ENCODE measurements around the gene NDP.

Gene NDP

GRCh38 chrX:43976205-43976604 is 3.0 kb upstream of the NDP start:
- Histone ChIP-seq H3K4me3 (replicated peaks; ENCODE audit: low read depth, low read length) (no peak overlapping the region), H3K36me3 (ENCODE audit: control insufficient read depth, insufficient read depth, low read length) (no peaks in the 10 kb centered on the region), H3K27me3 (replicated peaks; ENCODE audit: control insufficient read depth, insufficient read depth, low read length) (no peaks in the 10 kb centered on the region)
- TF ChIP-seq CTCF (IDR thresholded peaks at IDR 0.05; ENCODE audit: insufficient read depth, low read length, poor library complexity, severe bottlenecking) = no peak
- no peak for DNase-seq (ENCODE audit: extremely low read depth, insufficient read length)

- no peak overlapping the region for H3K4me3 ChIP-seq (replicated peaks; ENCODE audit: low read depth, low read length)
These were observed 2.6 kb upstream of the NDP start for GRCh38 chrX:43975796-43976195.

GRCh38 chrX:43974741-43975465 is 1.7 kb upstream of the NDP start:
- H3K36me3 ChIP-seq (ENCODE audit: control insufficient read depth, insufficient read depth, low read length) = no peaks in the 10 kb centered on the region
- H3K27me3 ChIP-seq (replicated peaks; ENCODE audit: control insufficient read depth, insufficient read depth, low read length) = no peaks in the 10 kb centered on the region
- no peak overlapping the region for H3K4me3 ChIP-seq (replicated peaks; ENCODE audit: low read depth, low read length)
- DNase-seq (ENCODE audit: extremely low read depth, insufficient read length) = no peak
- no peak for TF ChIP-seq CTCF (IDR thresholded peaks at IDR 0.05; ENCODE audit: insufficient read depth, low read length, poor library complexity, severe bottlenecking)

More at GRCh38 chrX:43975796-43976195, 2.6 kb upstream of the NDP start:
- no peaks in the 10 kb centered on the region for H3K36me3 ChIP-seq (ENCODE audit: control insufficient read depth, insufficient read depth, low read length)
- no peak for TF ChIP-seq CTCF (IDR thresholded peaks at IDR 0.05; ENCODE audit: insufficient read depth, low read length, poor library complexity, severe bottlenecking)
- H3K27me3 ChIP-seq (replicated peaks; ENCODE audit: control insufficient read depth, insufficient read depth, low read length) = no peaks in the 10 kb centered on the region
- DNase-seq (ENCODE audit: extremely low read depth, insufficient read length) = no peak

GRCh38 chrX:43974100-43974475 is 898 bp upstream of the NDP start:
- TF ChIP-seq CTCF (IDR thresholded peaks at IDR 0.05; ENCODE audit: insufficient read depth, low read length, poor library complexity, severe bottlenecking) = no peak
- H3K4me3 ChIP-seq (replicated peaks; ENCODE audit: low read depth, low read length) = no peak overlapping the region
- no peaks in the 10 kb centered on the region for H3K27me3 ChIP-seq (replicated peaks; ENCODE audit: control insufficient read depth, insufficient read depth, low read length)
- no peaks in the 10 kb centered on the region for H3K36me3 ChIP-seq (ENCODE audit: control insufficient read depth, insufficient read depth, low read length)
- no peak for DNase-seq (ENCODE audit: extremely low read depth, insufficient read length)

- no peaks in the 10 kb centered on the region; the same call in 1 of the 2 replicates for H3K27me3 ChIP-seq (replicated peaks; ENCODE audit: control insufficient read depth, insufficient read depth, low read length)
- TF ChIP-seq CTCF (IDR thresholded peaks at IDR 0.05; ENCODE audit: insufficient read depth, low read length, poor library complexity, severe bottlenecking) = no peak
- no peak overlapping the region for H3K4me3 ChIP-seq (replicated peaks; ENCODE audit: low read depth, low read length)
- no peak for DNase-seq (ENCODE audit: extremely low read depth, insufficient read length)
- H3K36me3 ChIP-seq (ENCODE audit: control insufficient read depth, insufficient read depth, low read length) = no peaks in the 10 kb centered on the region
These were observed 926 bp downstream of the NDP start for GRCh38 chrX:43971966-43972961.

Data from GM06990 (cell line).